Omental fat pad (tissue), 4 donors: ENCODE measurements around the gene ANTXR1. TPM values are rescaled to one million over a fixed set of nuclear protein-coding genes. Genes with fewer than 3 reads are reported as not detected.

ENCODE experiments used
- ATAC-seq: fragments of 150-250 bp; one replicate; pipeline ENCODE4 v1.9.1; 2016; ENCODE audit warnings: mild to moderate bottlenecking, moderate library complexity; ENCODE audit not compliant: low FRiP score
- DNase-seq: peaks from one replicate; pipeline ENCODE4 v3.0.0-alpha.2; 2019; ENCODE audit warnings: low spot score
- total RNA-seq, 4 donors: library from RNA; depleted of rRNA; stranded (reverse); fragments of >200 nt; gene quantifications; one replicate each; pipeline ENCODE4 v1.1.0, GENCODE V29; 2016
- TF ChIP-seq, protein P1 (sequence below), 3 donors: fragments of 450-650 bp; IDR thresholded peaks; one replicate each; pipeline ENCODE4 v1.5.1; 2016 to 2017; ENCODE audit warnings: antibody characterized with exemption in 3 of 3, mild to moderate bottlenecking in 3 of 3, moderate library complexity in 2 of 3

Gene ANTXR1
- total RNA-seq, 4 donors from 2014 or later, result 27.7 to 49.1 (median 37.1) TPM

- no peak for DNase-seq
- ATAC-seq, result no peak
Measured at GRCh38 chr2:69021727-69022126, 8.7 kb downstream of the ANTXR1 start.

GRCh38 chr2:69022548-69022947, 9.6 kb downstream of the ANTXR1 start:
- ATAC-seq (peak; percentile 51), DNase-seq (no peak)
- TF ChIP-seq, protein P1, sequence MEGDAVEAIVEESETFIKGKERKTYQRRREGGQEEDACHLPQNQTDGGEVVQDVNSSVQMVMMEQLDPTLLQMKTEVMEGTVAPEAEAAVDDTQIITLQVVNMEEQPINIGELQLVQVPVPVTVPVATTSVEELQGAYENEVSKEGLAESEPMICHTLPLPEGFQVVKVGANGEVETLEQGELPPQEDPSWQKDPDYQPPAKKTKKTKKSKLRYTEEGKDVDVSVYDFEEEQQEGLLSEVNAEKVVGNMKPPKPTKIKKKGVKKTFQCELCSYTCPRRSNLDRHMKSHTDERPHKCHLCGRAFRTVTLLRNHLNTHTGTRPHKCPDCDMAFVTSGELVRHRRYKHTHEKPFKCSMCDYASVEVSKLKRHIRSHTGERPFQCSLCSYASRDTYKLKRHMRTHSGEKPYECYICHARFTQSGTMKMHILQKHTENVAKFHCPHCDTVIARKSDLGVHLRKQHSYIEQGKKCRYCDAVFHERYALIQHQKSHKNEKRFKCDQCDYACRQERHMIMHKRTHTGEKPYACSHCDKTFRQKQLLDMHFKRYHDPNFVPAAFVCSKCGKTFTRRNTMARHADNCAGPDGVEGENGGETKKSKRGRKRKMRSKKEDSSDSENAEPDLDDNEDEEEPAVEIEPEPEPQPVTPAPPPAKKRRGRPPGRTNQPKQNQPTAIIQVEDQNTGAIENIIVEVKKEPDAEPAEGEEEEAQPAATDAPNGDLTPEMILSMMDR (IDR thresholded peaks at IDR 0.05), result no peak

More at GRCh38 chr2:69021727-69022126, 8.7 kb downstream of the ANTXR1 start:
- TF ChIP-seq, protein P1 (IDR thresholded peaks at IDR 0.05), result no peak

DNA sequence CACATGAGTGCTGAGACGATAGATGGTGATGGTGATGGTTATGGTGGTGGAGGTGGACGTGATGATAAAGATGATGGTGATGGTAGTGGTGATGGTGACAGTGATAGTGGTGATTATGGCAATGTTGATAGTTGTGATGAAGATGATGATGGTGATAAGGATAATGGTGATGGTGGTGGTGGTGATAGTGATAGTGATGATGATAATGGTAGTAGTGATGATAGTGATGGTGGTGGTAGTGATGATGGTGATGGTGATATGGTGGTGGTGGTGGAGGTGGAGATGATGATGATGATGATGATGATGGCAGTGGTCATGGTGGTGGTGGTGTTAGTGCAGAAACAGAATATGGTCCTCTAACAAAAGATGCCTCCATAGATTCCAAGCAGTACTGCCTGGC, 10.3 kb downstream of the ANTXR1 start:
- ATAC-seq, result no peak
- DNase-seq, result no peak
- TF ChIP-seq, protein P1 (IDR thresholded peaks at IDR 0.05), result no peak

DNA sequence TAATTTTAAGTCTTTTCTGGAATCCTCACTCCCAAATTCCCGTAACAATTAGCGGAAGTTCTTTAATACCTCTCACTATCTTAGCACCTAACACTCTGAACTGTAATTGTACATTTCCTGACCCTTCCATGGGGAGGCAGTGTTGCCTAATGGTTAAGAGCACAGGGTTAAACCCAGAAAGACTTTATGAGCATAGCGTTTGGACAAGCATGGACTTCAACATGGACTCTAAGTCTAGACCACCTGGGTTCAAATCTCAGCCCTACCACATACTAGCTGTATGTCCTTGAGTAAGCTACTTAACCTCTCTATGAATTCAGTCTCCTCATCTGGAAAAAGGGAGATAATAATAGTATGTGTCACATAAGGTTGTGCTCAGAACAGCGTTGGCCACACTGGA, 13.0 kb downstream of the ANTXR1 start:
- DNase-seq, result no peak
- ATAC-seq, result no peak
- TF ChIP-seq, protein P1 (IDR thresholded peaks at IDR 0.05), result no peak

- no peak for DNase-seq
- ATAC-seq, result no peak
- TF ChIP-seq, protein P1 (IDR thresholded peaks at IDR 0.05), result no peak
Measured at GRCh38 chr2:69026691-69027459, 13.9 kb downstream of the ANTXR1 start.

- TF ChIP-seq, protein P1 (IDR thresholded peaks at IDR 0.05), result no peak
- no peak for DNase-seq
- ATAC-seq, result no peak
Measured at GRCh38 chr2:69030800-69031428, 17.9 kb downstream of the ANTXR1 start.

DNA sequence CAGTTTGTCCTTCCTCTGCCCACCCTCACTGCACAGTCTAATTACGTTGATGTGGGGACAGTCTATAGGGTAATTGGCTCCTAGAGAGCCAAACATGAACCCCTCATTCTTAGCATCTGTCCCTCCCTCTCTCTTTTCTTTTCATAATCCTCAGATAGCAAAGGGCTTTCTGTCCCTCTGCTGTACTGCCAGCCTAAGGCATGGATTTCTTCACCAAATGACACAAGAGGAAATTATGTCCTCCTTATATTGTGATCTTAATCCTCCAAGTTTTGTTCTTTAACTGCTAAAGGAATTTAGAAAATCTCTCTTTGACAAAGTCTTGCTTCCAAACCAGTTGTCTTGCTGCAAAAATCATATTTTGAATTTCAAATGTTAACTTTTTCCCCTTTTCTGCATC, 18.5 kb downstream of the ANTXR1 start:
- ATAC-seq (no peak), DNase-seq (no peak)
- TF ChIP-seq, protein P1 (IDR thresholded peaks at IDR 0.05), result no peak
